ENCODE results near the gene JAML. TPM values are rescaled to one million over a fixed set of nuclear protein-coding genes. Genes with fewer than 3 reads are reported as not detected.

Gene JAML
- 8.0 TPM for polyA plus RNA-seq (2012; ENCODE audit: insufficient read depth, insufficient read length)

- H3K4me3 ChIP-seq (ENCODE audit: low read length) = peak within 1 kb of the TSS; percentile 6
- peak; percentile 93 for DNase-seq (ENCODE audit: low read depth, low spot score)
Measured at GRCh38 chr11:118224511-118225188, at the start of gene JAML. TSS of gene JAML (minus strand) at chr11:118225011. CDS start at chr11:118214866, 10,145 bp downstream.

- DNase-seq (ENCODE audit: low read depth, low spot score) = no peak
- no peak overlapping the region for H3K4me3 ChIP-seq (ENCODE audit: low read length)
Measured at GRCh38 chr11:118274186-118274585, 49.4 kb upstream of the JAML start.

- no peak overlapping the region for H3K4me3 ChIP-seq (ENCODE audit: low read length)
- DNase-seq (ENCODE audit: low read depth, low spot score) = no peak
Measured at GRCh38 chr11:118272001-118272400, 47.2 kb upstream of the JAML start.

GRCh38 chr11:118267486-118267885, 42.7 kb upstream of the JAML start:
- H3K4me3 ChIP-seq (ENCODE audit: low read length) = no peak overlapping the region
- DNase-seq (ENCODE audit: low read depth, low spot score) = no peak

GRCh38 chr11:118265954-118266353, 41.1 kb upstream of the JAML start:
- no peak overlapping the region for H3K4me3 ChIP-seq (ENCODE audit: low read length)
- DNase-seq (ENCODE audit: low read depth, low spot score) = no peak

GRCh38 chr11:118264569-118265465, 40.0 kb upstream of the JAML start:
- DNase-seq (ENCODE audit: low read depth, low spot score) = no peak
- H3K4me3 ChIP-seq (ENCODE audit: low read length) = no peak overlapping the region

GRCh38 chr11:118263695-118264568, 39.1 kb upstream of the JAML start, which contains the start of gene MPZL2:
TSS of gene MPZL2 (minus strand) at chr11:118264297. CDS start at chr11:118264153, 144 bp downstream.
- no peak for DNase-seq (ENCODE audit: low read depth, low spot score)

GRCh38 chr11:118263112-118263511, 38.3 kb upstream of the JAML start:
- no peak overlapping the region for H3K4me3 ChIP-seq (ENCODE audit: low read length)
- DNase-seq (ENCODE audit: low read depth, low spot score) = no peak

More at GRCh38 chr11:118263695-118264568, 39.1 kb upstream of the JAML start, which contains the start of gene MPZL2:
- no peak within 1 kb of the TSS for H3K4me3 ChIP-seq (ENCODE audit: low read length)

- no peak overlapping the region for H3K4me3 ChIP-seq (ENCODE audit: low read length)
- DNase-seq (ENCODE audit: low read depth, low spot score) = peak; percentile 42
Measured at GRCh38 chr11:118260353-118260752, 35.5 kb upstream of the JAML start.

- H3K4me3 ChIP-seq (ENCODE audit: low read length) = no peak overlapping the region
- DNase-seq (ENCODE audit: low read depth, low spot score) = no peak
Measured at GRCh38 chr11:118259138-118259537, 34.3 kb upstream of the JAML start.

GRCh38 chr11:118258410-118258809, 33.6 kb upstream of the JAML start:
- DNase-seq (ENCODE audit: low read depth, low spot score) = peak; percentile 45
- no peak overlapping the region for H3K4me3 ChIP-seq (ENCODE audit: low read length)

GRCh38 chr11:118252688-118253087, 27.9 kb upstream of the JAML start:
- peak overlapping the region; percentile 69 for H3K4me3 ChIP-seq (ENCODE audit: low read length)
- no peak for DNase-seq (ENCODE audit: low read depth, low spot score)

- H3K4me3 ChIP-seq (ENCODE audit: low read length) = peak within 1 kb of the TSS; percentile 69
- DNase-seq (ENCODE audit: low read depth, low spot score) = peak; percentile 86
Measured at GRCh38 chr11:118251858-118252652, 27.2 kb upstream of the JAML start, which contains the start of gene MPZL3. TSS of gene MPZL3 (minus strand) at chr11:118252365. CDS start at chr11:118252294, 71 bp downstream.

- H3K4me3 ChIP-seq (ENCODE audit: low read length) = no peak overlapping the region
- DNase-seq (ENCODE audit: low read depth, low spot score) = no peak
Measured at GRCh38 chr11:118247041-118247440, 22.2 kb upstream of the JAML start.

- H3K4me3 ChIP-seq (ENCODE audit: low read length) = no peak overlapping the region
- DNase-seq (ENCODE audit: low read depth, low spot score) = no peak
Measured at GRCh38 chr11:118245936-118246562, 21.2 kb upstream of the JAML start.

GRCh38 chr11:118243993-118244762, 19.4 kb upstream of the JAML start:
- no peak overlapping the region for H3K4me3 ChIP-seq (ENCODE audit: low read length)
- no peak for DNase-seq (ENCODE audit: low read depth, low spot score)

- no peak for DNase-seq (ENCODE audit: low read depth, low spot score)
- H3K4me3 ChIP-seq (ENCODE audit: low read length) = no peak overlapping the region
Measured at GRCh38 chr11:118243161-118243560, 18.4 kb upstream of the JAML start.
